PC-9 (cell line): ENCODE data around the gene CCNF.

ENCODE experiments used
- CTCF ChIP-seq: fragments of 200-600 bp; sonication (generic); conservative IDR thresholded peaks from 2 replicates; pipeline ENCODE4 v1.6.1; 2017; ENCODE audit warnings: mixed run types, antibody characterized with exemption, mild to moderate bottlenecking, moderate library complexity
- EZH2 ChIP-seq: fragments of 200-600 bp; sonication (generic); IDR thresholded peaks from 2 replicates; pipeline ENCODE4 v1.8.0; 2017; ENCODE audit warnings: antibody characterized with exemption, low read depth

GRCh38 chr16:2507052-2507659, 77.9 kb downstream of the CCNF start:
- no peak for TF ChIP-seq CTCF
- no peak for TF ChIP-seq EZH2
